ENCODE results near the gene PRKCZ. TPM values are rescaled to one million over a fixed set of nuclear protein-coding genes. Genes with fewer than 3 reads are reported as not detected.
A peak's percentile ranks its signal among the peaks of the same experiment; 100 is the strongest.

The PRKCZ gene
- polyA plus RNA-seq, 3 donors, result 0.74 to 1.9 (median 1.4) TPM

DNA sequence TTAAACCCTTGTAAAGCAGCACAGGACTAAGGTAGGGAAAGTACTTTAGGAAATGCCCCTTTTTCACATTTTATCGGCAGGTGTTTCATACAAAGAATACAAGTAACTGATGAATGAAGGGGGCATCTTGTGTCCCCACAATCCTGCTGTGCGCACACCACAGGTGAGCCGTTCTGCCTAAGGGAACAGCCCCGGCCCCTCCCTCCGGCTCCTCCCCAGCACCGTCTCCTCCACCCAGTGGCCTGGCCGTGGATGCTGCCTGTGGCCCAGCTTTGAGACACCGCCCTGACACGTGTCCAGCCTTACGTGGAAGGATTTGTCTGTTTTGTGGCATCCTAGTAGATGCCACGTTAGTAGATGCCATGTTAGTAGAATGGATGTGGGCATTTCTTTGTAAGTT is 131.5 kb downstream of the PRKCZ start:
- intact Hi-C loops (cut with micrococcal nuclease), result no loop called here
- H3K4me2 ChIP-seq (replicated peaks; ENCODE audit: extremely low read depth, low read length, poor library complexity, severe bottlenecking), result no peak overlapping the region
- peaks cover 0 to 2% (median 0%) of the 10 kb centered on the region in 7 donors for H3K9me3 Mint-ChIP-seq
- no peak overlapping the region for H3K27ac Mint-ChIP-seq
- H3K27ac ChIP-seq (ENCODE audit: low read depth in 1 of 2, low read length in 2 of 2), result no peak overlapping the region
- no peaks in the 10 kb centered on the region for H3K9me3 ChIP-seq (replicated peaks in 1 of 2; ENCODE audit: control insufficient read depth in 1 of 2, insufficient read depth in 1 of 2, low read length in 2 of 2)
- no peaks in the 10 kb centered on the region for H3K27me3 ChIP-seq (ENCODE audit: control insufficient read depth in 2 of 2, insufficient read depth in 2 of 2, low read length in 2 of 2)
- peaks cover 9 to 10% of the 10 kb centered on the region in 2 donors for H3K36me3 Mint-ChIP-seq
- H2AFZ ChIP-seq (ENCODE audit: insufficient read depth, low read depth, low read length, poor library complexity, severe bottlenecking), result no peak overlapping the region
- no peaks in the 10 kb centered on the region for H4K20me1 ChIP-seq (ENCODE audit: insufficient read depth, low read length)
- no peaks in the 10 kb centered on the region for H3K4me1 ChIP-seq (ENCODE audit: control insufficient read depth in 1 of 2, insufficient read depth in 2 of 2, low read length in 2 of 2)
- no peaks in the 10 kb centered on the region for H3K79me2 ChIP-seq (ENCODE audit: insufficient read depth, low read length)
- DNase-seq, result no peak
- peaks cover 0 to 3% (median 0%) of the 10 kb centered on the region in 3 donors for H3K27me3 Mint-ChIP-seq (ENCODE audit: low read depth in 3 of 3)
- peaks cover 7% of the 10 kb centered on the region for H3K4me1 Mint-ChIP-seq
- TF ChIP-seq, protein P1, sequence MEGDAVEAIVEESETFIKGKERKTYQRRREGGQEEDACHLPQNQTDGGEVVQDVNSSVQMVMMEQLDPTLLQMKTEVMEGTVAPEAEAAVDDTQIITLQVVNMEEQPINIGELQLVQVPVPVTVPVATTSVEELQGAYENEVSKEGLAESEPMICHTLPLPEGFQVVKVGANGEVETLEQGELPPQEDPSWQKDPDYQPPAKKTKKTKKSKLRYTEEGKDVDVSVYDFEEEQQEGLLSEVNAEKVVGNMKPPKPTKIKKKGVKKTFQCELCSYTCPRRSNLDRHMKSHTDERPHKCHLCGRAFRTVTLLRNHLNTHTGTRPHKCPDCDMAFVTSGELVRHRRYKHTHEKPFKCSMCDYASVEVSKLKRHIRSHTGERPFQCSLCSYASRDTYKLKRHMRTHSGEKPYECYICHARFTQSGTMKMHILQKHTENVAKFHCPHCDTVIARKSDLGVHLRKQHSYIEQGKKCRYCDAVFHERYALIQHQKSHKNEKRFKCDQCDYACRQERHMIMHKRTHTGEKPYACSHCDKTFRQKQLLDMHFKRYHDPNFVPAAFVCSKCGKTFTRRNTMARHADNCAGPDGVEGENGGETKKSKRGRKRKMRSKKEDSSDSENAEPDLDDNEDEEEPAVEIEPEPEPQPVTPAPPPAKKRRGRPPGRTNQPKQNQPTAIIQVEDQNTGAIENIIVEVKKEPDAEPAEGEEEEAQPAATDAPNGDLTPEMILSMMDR (IDR thresholded peaks at IDR 0.05), result no peak
- no peak overlapping the region for H3K4me3 ChIP-seq (replicated peaks in 1 of 3; ENCODE audit: low read depth in 2 of 3, low read length in 3 of 3)
- 95% methylated on average over 10 of the region's 11 CpGs for WGBS (ENCODE audit: insufficient coverage)
- no peaks in the 10 kb centered on the region for H3K36me3 ChIP-seq (replicated peaks in 1 of 2; ENCODE audit: control insufficient read depth in 1 of 2, insufficient read depth in 2 of 2, low read length in 2 of 2)
- no peak overlapping the region for H3K9ac ChIP-seq (ENCODE audit: insufficient read depth, low read length, poor library complexity, severe bottlenecking)
- no peak overlapping the region for H3K4me3 Mint-ChIP-seq

GRCh38 chr1:2182376-2182775 is 132.2 kb downstream of the PRKCZ start:
- no peaks in the 10 kb centered on the region for H3K36me3 ChIP-seq (replicated peaks in 1 of 2; ENCODE audit: control insufficient read depth in 1 of 2, insufficient read depth in 2 of 2, low read length in 2 of 2)
- H3K79me2 ChIP-seq (ENCODE audit: insufficient read depth, low read length), result no peaks in the 10 kb centered on the region
- peaks cover 0 to 2% (median 0%) of the 10 kb centered on the region in 7 donors for H3K9me3 Mint-ChIP-seq
- no peak overlapping the region for H3K4me3 ChIP-seq (replicated peaks in 1 of 3; ENCODE audit: low read depth in 2 of 3, low read length in 3 of 3)
- peaks cover 9 to 10% of the 10 kb centered on the region in 2 donors for H3K36me3 Mint-ChIP-seq
- no peaks in the 10 kb centered on the region for H4K20me1 ChIP-seq (ENCODE audit: insufficient read depth, low read length)
- H3K4me1 Mint-ChIP-seq, result peaks cover 7% of the 10 kb centered on the region
- H3K27ac ChIP-seq (ENCODE audit: low read depth in 1 of 2, low read length in 2 of 2), result no peak overlapping the region
- intact Hi-C loops (cut with micrococcal nuclease), result no loop called here
- H3K4me1 ChIP-seq (ENCODE audit: control insufficient read depth in 1 of 2, insufficient read depth in 2 of 2, low read length in 2 of 2), result no peaks in the 10 kb centered on the region
- no peaks in the 10 kb centered on the region for H3K9me3 ChIP-seq (replicated peaks in 1 of 2; ENCODE audit: control insufficient read depth in 1 of 2, insufficient read depth in 1 of 2, low read length in 2 of 2)
- H3K9ac ChIP-seq (ENCODE audit: insufficient read depth, low read length, poor library complexity, severe bottlenecking), result no peak overlapping the region
- H2AFZ ChIP-seq (ENCODE audit: insufficient read depth, low read depth, low read length, poor library complexity, severe bottlenecking), result no peak overlapping the region
- peak overlapping the region in 1 of 2 donors; percentile 46 for H3K4me3 Mint-ChIP-seq
- TF ChIP-seq, protein P1 (IDR thresholded peaks at IDR 0.05), result no peak
- peak overlapping the region in 2 of 7 donors; percentile 65 to 79 for H3K27ac Mint-ChIP-seq
- 97% methylated on average over 13 of the region's 13 CpGs for WGBS (ENCODE audit: insufficient coverage)
- no peak overlapping the region for H3K4me2 ChIP-seq (replicated peaks; ENCODE audit: extremely low read depth, low read length, poor library complexity, severe bottlenecking)
- no peak for DNase-seq
- H3K27me3 ChIP-seq (ENCODE audit: control insufficient read depth in 2 of 2, insufficient read depth in 2 of 2, low read length in 2 of 2), result no peaks in the 10 kb centered on the region
- H3K27me3 Mint-ChIP-seq (ENCODE audit: low read depth in 3 of 3), result peaks cover 0 to 2% (median 0%) of the 10 kb centered on the region in 3 donors
